Left lung (tissue), 10 donors: ENCODE data around the gene OGDHL. TPM values are rescaled to one million over a fixed set of nuclear protein-coding genes. Genes with fewer than 3 reads are reported as not detected.
"Not testable (repeated sequence)": the region's sequence is repeated elsewhere in the genome, so short reads cannot be mapped to it uniquely, and the experiment has no call there.

Experiments used
- ATAC-seq: fragments of 200-7000 bp; cut with Tn5 transposase; one replicate; pipeline ENCODE4 v1.9.1; 2020; ENCODE audit warnings: moderate library complexity
- DNase-seq, 4 donors: peaks; one replicate each; pipeline ENCODE4 v3.0.0-alpha.2; 2013 to 2020
- H3K27ac ChIP-seq, 2 donors: fragments of 200-600 bp; sonication (generic) in 1 of 2; one replicate each; pipeline versions ENCODE4 v1.5.0 to v1.8.0; 2020 to 2021
- H3K27me3 ChIP-seq, 2 donors: fragments of 200-600 bp; sonication (generic) in 1 of 2; one replicate each; pipeline versions ENCODE4 v1.5.0 to v1.8.0; 2020 to 2021
- H3K36me3 ChIP-seq, 2 donors: fragments of 200-600 bp; sonication (generic) in 1 of 2; one replicate each; pipeline versions ENCODE4 v1.5.0 to v1.8.0; 2020 to 2021
- H3K4me1 ChIP-seq, 2 donors: fragments of 200-600 bp; one replicate each; pipeline ENCODE4 v1.8.0; 2021
- H3K4me3 ChIP-seq, 2 donors: fragments of 200-600 bp; sonication (generic) in 1 of 2; one replicate each; pipeline versions ENCODE4 v1.5.0 to v1.8.0; 2020 to 2021; ENCODE audit warnings: mild to moderate bottlenecking in 1 of 2
- H3K9me3 ChIP-seq, 2 donors: fragments of 200-600 bp; sonication (generic) in 1 of 2; one replicate each; pipeline versions ENCODE4 v1.5.0 to v1.8.0; 2020 to 2021
- intact Hi-C, 2 donors: fragments of 100-400 bp; cut with DNase I; formaldehyde crosslinking; loops; one replicate each; pipeline versions ENCODE4 v1.11.2 to v1.14.2; 2022
- polyA plus RNA-seq, 6 donors: library from polyadenylated mRNA; unstranded; fragments of 120-200 nt; gene quantifications; one replicate each; pipeline ENCODE4 v1.2.1, GENCODE V29; 2013; ENCODE audit not compliant: insufficient read length in 6 of 6
- total RNA-seq, 2 donors: library from RNA; stranded (reverse); fragmentation: NEBNext Ultra II Directional; extraction: Animal tissue kit (Norgen Biotek cat#: 25700); gene quantifications; one replicate each; pipeline ENCODE4 v1.2.1, GENCODE V29; 2021
- TF ChIP-seq, protein P1 (sequence below), 2 donors: fragments of 200-600 bp; sonication (generic) in 1 of 2; IDR thresholded peaks; one replicate each; pipeline versions ENCODE4 v1.5.0 to v1.8.0; 2021; ENCODE audit warnings: antibody characterized with exemption in 2 of 2
- donor health status: DM: no; HTN: yes; CAD: no.
- donor health status: DM: no; HTN: no; CAD: no.

OGDHL gene
- total and polyA plus RNA-seq, 8 donors = 0.39 to 1.1 (median 0.87) TPM

DNA sequence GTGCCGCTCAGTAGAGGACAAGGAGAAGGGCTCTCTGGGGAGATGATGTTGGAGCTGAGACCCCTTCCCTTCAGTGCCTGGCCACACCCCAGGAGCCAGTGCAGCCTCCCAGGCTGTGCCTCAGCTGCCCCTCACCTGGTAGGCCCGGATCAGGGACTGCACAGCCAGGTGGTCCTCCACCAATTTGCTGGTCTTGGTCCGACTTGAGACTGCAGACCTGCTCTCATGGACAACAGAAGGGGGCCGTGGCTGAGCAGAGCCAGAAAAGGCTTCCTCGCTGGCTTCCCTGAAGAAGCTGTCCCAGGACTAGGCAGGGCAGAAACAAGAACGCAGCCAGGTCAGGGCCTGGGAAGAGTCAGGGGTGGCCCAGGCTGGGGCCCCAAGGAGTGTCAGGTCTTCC is 5.5 kb downstream of the OGDHL start:
- no peak overlapping the region for H3K4me3 ChIP-seq
- H3K4me1 ChIP-seq = peaks cover under 1 to 3% of the 10 kb centered on the region in 2 donors
- H3K9me3 ChIP-seq = no peaks in the 10 kb centered on the region
- intact Hi-C loops = no loop called here
- no peaks in the 10 kb centered on the region for H3K36me3 ChIP-seq
- TF ChIP-seq, protein P1, sequence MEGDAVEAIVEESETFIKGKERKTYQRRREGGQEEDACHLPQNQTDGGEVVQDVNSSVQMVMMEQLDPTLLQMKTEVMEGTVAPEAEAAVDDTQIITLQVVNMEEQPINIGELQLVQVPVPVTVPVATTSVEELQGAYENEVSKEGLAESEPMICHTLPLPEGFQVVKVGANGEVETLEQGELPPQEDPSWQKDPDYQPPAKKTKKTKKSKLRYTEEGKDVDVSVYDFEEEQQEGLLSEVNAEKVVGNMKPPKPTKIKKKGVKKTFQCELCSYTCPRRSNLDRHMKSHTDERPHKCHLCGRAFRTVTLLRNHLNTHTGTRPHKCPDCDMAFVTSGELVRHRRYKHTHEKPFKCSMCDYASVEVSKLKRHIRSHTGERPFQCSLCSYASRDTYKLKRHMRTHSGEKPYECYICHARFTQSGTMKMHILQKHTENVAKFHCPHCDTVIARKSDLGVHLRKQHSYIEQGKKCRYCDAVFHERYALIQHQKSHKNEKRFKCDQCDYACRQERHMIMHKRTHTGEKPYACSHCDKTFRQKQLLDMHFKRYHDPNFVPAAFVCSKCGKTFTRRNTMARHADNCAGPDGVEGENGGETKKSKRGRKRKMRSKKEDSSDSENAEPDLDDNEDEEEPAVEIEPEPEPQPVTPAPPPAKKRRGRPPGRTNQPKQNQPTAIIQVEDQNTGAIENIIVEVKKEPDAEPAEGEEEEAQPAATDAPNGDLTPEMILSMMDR (IDR thresholded peaks at IDR 0.05) = no peak
- ATAC-seq (no peak), DNase-seq (no peak)
- no peak overlapping the region for H3K27ac ChIP-seq
- peaks cover 0 to 47% of the 10 kb centered on the region in 2 donors for H3K27me3 ChIP-seq

DNA sequence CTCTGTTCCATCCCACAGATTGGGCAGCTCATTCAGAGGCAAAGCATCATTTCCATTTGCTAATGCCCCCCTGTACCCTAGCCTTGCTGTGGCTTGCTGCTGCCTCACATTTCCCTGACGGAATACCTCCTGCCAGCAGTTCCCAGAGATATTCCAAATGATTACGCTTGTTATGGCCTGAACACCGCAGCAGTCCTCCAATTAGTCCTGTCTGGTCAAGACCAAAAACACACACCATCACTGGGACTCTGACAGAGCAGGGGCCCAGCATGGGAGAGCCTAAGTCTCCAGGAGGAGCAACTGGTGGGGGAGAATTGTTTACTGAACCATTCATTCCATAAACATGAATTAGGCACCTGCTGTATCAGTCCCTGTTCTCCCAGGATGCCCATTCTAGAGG is 6.1 kb downstream of the OGDHL start:
- no peak for DNase-seq
- TF ChIP-seq, protein P1 (IDR thresholded peaks at IDR 0.05) = no peak
- Histone ChIP-seq H3K27me3 (peaks cover 0 to 47% of the 10 kb centered on the region in 2 donors), H3K9me3 (no peaks in the 10 kb centered on the region), H3K4me3 (no peak overlapping the region), H3K36me3 (no peaks in the 10 kb centered on the region), H3K4me1 (no peaks in the 10 kb centered on the region), H3K27ac (no peak overlapping the region)
- ATAC-seq = no peak
- intact Hi-C loops = no loop called here

DNA sequence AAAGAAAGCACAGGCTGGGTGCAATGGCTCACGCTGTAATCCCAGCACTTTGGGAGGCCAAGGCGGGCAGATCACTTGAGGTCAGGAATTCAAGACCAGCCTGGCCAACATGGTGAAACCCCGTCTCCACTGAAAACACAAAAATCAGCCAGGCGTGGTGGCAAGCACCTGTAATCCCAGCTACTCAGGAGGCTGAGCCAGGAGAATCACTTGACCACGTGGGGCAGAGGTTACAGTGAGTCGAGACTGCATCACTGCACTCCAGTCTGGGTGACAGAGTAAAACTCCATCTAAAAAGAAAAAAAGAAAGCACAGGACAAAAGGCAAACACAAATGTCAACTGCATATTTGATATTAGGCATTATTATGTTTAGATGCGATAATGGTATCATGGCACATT is 7.2 kb downstream of the OGDHL start:
- H3K9me3 ChIP-seq, ATAC-seq, H3K4me3 ChIP-seq, H3K36me3 ChIP-seq, H3K4me1 ChIP-seq, DNase-seq, intact Hi-C loops, H3K27ac ChIP-seq: not testable (repeated sequence)
- peaks cover 0 to 40% of the 10 kb centered on the region in 2 donors for H3K27me3 ChIP-seq

DNA sequence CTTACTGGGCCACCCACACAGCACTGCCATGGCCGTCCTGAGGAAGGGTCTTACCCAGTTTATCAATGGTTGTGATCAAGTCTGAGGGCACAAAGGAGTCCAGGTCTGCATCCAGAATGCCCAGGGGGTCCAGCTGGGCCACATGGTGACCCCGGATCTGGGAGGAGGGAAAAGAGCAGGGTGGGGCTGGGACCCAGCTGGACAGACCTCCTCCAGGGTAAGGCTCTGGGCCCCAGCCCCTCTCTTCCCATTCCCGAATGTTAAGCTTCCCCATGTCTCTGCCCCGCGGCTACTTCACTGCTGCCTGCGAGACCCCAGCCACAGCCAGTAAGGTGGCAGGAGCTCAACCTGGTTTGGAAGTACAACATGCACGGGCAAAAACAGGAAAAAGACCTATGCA is 9.5 kb downstream of the OGDHL start:
- Histone ChIP-seq H3K36me3 (no peaks in the 10 kb centered on the region), H3K27ac (no peak overlapping the region), H3K27me3 (peaks cover 0 to 18% of the 10 kb centered on the region in 2 donors), H3K4me1 (no peaks in the 10 kb centered on the region), H3K4me3 (no peak overlapping the region), H3K9me3 (no peaks in the 10 kb centered on the region)
- intact Hi-C loops = no loop called here
- DNase-seq (no peak), ATAC-seq (no peak)
- TF ChIP-seq, protein P1 (IDR thresholded peaks at IDR 0.05) = no peak

DNA sequence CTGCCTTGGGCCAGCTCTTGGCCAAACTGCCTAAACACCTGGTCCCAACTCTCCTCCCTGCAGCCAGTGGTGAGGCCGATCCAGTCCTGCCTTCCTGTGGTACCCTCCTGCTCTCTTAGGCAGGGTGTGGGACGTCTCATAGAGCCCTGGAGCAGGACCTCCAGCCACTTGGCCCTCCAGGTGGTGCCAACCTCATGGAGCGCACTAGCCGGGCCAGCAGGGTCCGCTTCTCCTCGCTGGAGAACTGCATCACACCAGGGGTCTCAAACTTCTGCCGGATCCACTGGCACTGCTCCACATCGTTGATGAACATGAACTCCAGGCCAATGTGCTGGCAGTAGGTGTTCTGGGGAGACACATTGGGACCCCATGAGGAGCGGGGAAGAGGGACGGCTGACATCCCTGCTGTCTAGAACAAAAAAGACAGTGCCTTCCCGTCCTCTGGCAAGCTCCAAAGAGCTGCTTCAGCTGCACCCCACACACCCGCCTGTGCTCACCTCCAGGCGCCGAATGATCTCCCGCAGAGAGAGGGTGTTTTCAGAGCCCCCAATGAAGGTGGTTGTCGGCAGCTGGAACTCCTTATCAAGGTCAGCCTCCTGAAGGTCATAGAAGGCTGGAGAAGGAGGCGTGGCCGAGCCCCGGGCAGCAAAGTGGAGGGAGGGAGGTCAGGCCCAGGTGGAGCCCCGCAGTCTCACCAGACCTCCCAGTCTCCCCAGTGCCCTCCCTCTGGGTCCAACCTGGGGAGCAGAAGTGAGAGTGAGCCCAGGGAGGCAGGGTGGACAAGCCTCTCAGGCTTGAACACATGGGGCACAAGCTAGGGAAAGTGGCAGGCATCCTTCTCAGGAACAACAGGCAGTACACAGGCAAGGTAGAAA is 10.2 kb downstream of the OGDHL start:
- Histone ChIP-seq H3K9me3 (no peaks in the 10 kb centered on the region), H3K27ac (no peak overlapping the region), H3K4me3 (no peak overlapping the region), H3K27me3 (peaks cover 0 to 18% of the 10 kb centered on the region in 2 donors), H3K4me1 (no peaks in the 10 kb centered on the region), H3K36me3 (no peaks in the 10 kb centered on the region)
- TF ChIP-seq, protein P1 (IDR thresholded peaks at IDR 0.05) = no peak
- intact Hi-C loops = no loop called here
- no peak for DNase-seq
- ATAC-seq = no peak
